ENCODE data around the gene MRGPRD.
A peak's percentile ranks its signal among the peaks of the same experiment; 100 is the strongest.

MRGPRD gene

DNA sequence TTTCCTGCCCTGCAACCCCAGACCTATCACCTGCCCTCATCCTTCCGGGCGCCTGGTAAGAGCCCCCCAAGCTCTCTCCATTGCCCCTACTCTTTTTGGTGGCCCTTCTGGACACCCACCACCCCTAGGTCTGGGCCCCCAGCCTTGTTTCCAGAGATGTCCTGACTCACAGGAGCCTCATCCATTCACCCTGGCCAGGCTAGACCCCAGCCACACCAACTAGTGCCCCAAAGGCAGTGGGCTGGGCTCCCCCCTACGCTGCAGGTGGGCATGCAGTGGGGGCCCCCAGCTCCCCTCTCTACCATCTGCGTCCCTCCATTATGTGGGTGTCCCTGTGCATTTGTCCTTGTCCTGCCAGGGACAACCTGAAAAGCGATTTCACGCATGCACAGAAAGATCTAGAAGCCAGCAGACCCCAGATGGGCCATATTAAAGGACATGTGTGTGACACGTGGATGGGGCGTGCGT lies 30.9 kb upstream of the MRGPRD start:
- H3K27ac ChIP-seq (ENCODE audit: low read length, poor library complexity, severe bottlenecking): no peak overlapping the region
- H2AK5ac ChIP-seq (ENCODE audit: low read length, severe bottlenecking): peak overlapping the region; percentile 14
- no peak overlapping the region for H3K14ac ChIP-seq (ENCODE audit: low read length in 2 of 2)
- H2BK5ac ChIP-seq (ENCODE audit: low read depth, low read length, poor library complexity, severe bottlenecking): no peak overlapping the region
- peak overlapping the region; percentile 95 for H3K9ac ChIP-seq (ENCODE audit: low read length)
- peak overlapping the region; percentile 79 for H4K91ac ChIP-seq (ENCODE audit: low read length)
- H2BK120ac ChIP-seq (ENCODE audit: low read depth, low read length): peak overlapping the region; percentile 6
- H3K18ac ChIP-seq (ENCODE audit: low read depth in 1 of 2, low read length in 2 of 2): peak overlapping the region; percentile 49 to 59
- H3K4me3 ChIP-seq (ENCODE audit: insufficient read depth in 1 of 2, low read depth in 1 of 2, low read length in 2 of 2): peak overlapping the region in 1 of 2 experiments; percentile 95
- 88% methylated on average over 9 of the region's 9 CpGs for WGBS
- H3K36me3 ChIP-seq (ENCODE audit: control insufficient read depth in 1 of 2, insufficient read depth in 2 of 2, low read depth in 1 of 2, low read length in 2 of 2): peaks cover 0 to 16% of the 10 kb centered on the region in 2 experiments
- no peaks in the 10 kb centered on the region for H3K9me3 ChIP-seq (ENCODE audit: control insufficient read depth, low read length)
- no peak overlapping the region for H2BK15ac ChIP-seq (ENCODE audit: low read depth, poor library complexity, severe bottlenecking)
- peak overlapping the region in 1 of 2 experiments; percentile 29 for H2BK12ac ChIP-seq (ENCODE audit: low read length in 2 of 2)
- H4K8ac ChIP-seq (ENCODE audit: low read length): no peak overlapping the region
- no peak overlapping the region for H3K4me2 ChIP-seq (ENCODE audit: low read length, poor library complexity, severe bottlenecking)
- H3K4me1 ChIP-seq (ENCODE audit: control insufficient read depth, insufficient read depth, low read depth, low read length): peaks cover 72% of the 10 kb centered on the region
- H3K79me1 ChIP-seq (replicated peaks; ENCODE audit: low read length, poor library complexity, severe bottlenecking): peaks cover 5% of the 10 kb centered on the region
- no peaks in the 10 kb centered on the region for H3K27me3 ChIP-seq (ENCODE audit: control insufficient read depth in 1 of 2, insufficient read depth in 1 of 2, low read length in 2 of 2)
- no peak overlapping the region for H2AFZ ChIP-seq (ENCODE audit: low read depth, low read length)
- H3K4ac ChIP-seq (ENCODE audit: low read depth in 1 of 2, low read length in 2 of 2): peak overlapping the region in 1 of 2 experiments; percentile 10
- no peak for DNase-seq
- H3K23ac ChIP-seq (ENCODE audit: low read length in 2 of 2): no peak overlapping the region

DNA sequence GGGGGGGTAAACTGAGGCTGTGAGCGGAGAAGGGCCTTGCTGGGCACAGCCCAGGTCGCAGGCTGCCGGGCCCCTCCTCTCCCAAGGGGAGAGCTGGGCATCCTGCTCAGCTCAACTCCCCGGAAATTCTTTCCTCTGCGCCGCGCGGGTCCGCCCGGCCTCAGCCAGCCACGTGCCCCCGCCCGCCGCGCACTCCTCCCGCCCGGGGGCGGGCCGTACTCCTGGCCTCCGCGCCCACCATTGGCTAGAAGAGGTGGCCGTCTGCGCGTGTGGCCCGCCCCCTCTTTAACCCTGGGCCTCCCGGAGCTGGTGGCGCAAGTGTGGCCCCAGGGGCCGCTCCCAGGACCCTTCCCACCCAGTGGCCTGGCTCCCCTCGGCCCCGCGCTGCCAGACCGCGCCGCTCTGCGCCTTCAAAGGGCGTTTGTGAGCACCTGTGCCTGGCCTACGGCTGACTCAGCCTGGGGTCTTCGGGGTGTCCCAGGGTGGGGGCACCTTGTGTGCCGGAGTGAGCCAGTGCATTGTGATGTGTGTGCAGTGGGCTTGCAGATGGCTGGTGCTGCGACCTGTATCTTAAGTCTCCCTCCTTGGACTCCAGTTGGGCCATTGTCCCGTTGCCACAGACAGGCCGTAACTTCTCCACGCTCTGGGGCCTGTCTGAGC lies 30.3 kb upstream of the MRGPRD start:
- DNase-seq: peak; percentile 78
- H2BK5ac ChIP-seq (ENCODE audit: low read depth, low read length, poor library complexity, severe bottlenecking): no peak overlapping the region
- H3K9me3 ChIP-seq (ENCODE audit: control insufficient read depth, low read length): no peaks in the 10 kb centered on the region
- H3K23ac ChIP-seq (ENCODE audit: low read length in 2 of 2): no peak overlapping the region
- H3K18ac ChIP-seq (ENCODE audit: low read depth in 1 of 2, low read length in 2 of 2): peak overlapping the region; percentile 49 to 82
- H3K14ac ChIP-seq (ENCODE audit: low read length in 2 of 2): no peak overlapping the region
- peak overlapping the region; percentile 69 to 79 for H2BK12ac ChIP-seq (ENCODE audit: low read length in 2 of 2)
- peaks cover 5% of the 10 kb centered on the region for H3K79me1 ChIP-seq (replicated peaks; ENCODE audit: low read length, poor library complexity, severe bottlenecking)
- peak overlapping the region; percentile 92 for H2BK15ac ChIP-seq (ENCODE audit: low read depth, poor library complexity, severe bottlenecking)
- peak overlapping the region; percentile 43 for H3K4me2 ChIP-seq (ENCODE audit: low read length, poor library complexity, severe bottlenecking)
- no peak overlapping the region for H2AFZ ChIP-seq (ENCODE audit: low read depth, low read length)
- H3K36me3 ChIP-seq (ENCODE audit: control insufficient read depth in 1 of 2, insufficient read depth in 2 of 2, low read depth in 1 of 2, low read length in 2 of 2): peaks cover 1 to 17% of the 10 kb centered on the region in 2 experiments
- peak overlapping the region; percentile 95 for H3K9ac ChIP-seq (ENCODE audit: low read length)
- H4K91ac ChIP-seq (ENCODE audit: low read length): peak overlapping the region; percentile 96
- H3K27me3 ChIP-seq (ENCODE audit: control insufficient read depth in 1 of 2, insufficient read depth in 1 of 2, low read length in 2 of 2): no peaks in the 10 kb centered on the region
- no peak overlapping the region for H3K27ac ChIP-seq (ENCODE audit: low read length, poor library complexity, severe bottlenecking)
- H2BK120ac ChIP-seq (ENCODE audit: low read depth, low read length): peak overlapping the region; percentile 91
- H2AK5ac ChIP-seq (ENCODE audit: low read length, severe bottlenecking): peak overlapping the region; percentile 14
- 17% methylated on average over 40 of the region's 43 CpGs for WGBS
- peak overlapping the region; percentile 12 to 97 for H3K4ac ChIP-seq (ENCODE audit: low read depth in 1 of 2, low read length in 2 of 2)
- peak overlapping the region in 1 of 2 experiments; percentile 95 for H3K4me3 ChIP-seq (ENCODE audit: insufficient read depth in 1 of 2, low read depth in 1 of 2, low read length in 2 of 2)
- H3K4me1 ChIP-seq (ENCODE audit: control insufficient read depth, insufficient read depth, low read depth, low read length): peaks cover 72% of the 10 kb centered on the region
- H4K8ac ChIP-seq (ENCODE audit: low read length): peak overlapping the region; percentile 82

DNA sequence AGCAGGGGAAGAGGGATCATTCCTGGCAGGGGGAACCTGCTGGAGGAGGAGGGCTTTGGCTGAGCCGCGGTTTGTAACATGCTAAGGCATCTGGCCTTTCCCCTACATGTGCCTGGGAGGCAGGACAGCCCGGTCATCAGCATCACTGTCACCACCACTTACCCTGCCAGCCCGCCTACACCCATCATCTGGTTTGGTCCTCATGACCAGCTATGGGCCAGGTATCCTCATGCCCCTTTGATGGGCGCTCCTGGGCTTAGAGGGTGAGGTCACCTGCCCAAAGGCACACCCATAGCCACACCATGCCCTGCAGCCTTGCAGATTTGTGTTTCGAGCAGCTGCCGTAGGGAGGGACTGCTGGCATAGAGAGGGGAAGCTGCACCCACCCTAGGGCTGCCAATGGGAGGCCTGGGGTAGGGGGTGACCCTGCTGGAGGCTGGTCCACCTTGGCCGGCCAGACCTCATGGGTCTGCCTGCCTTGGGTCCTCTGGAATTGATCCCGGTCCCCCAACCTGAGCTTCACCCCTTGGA lies 29.6 kb upstream of the MRGPRD start:
- H2BK5ac ChIP-seq (ENCODE audit: low read depth, low read length, poor library complexity, severe bottlenecking): no peak overlapping the region
- 88% methylated on average over 8 of the region's 9 CpGs for WGBS

More for the DNA sequence above, 29.6 kb upstream of the MRGPRD start:
- H3K79me1 ChIP-seq (replicated peaks; ENCODE audit: low read length, poor library complexity, severe bottlenecking): peaks cover 5% of the 10 kb centered on the region
- peak overlapping the region; percentile 96 for H4K91ac ChIP-seq (ENCODE audit: low read length)
- no peaks in the 10 kb centered on the region for H3K27me3 ChIP-seq (ENCODE audit: control insufficient read depth in 1 of 2, insufficient read depth in 1 of 2, low read length in 2 of 2)
- peak overlapping the region; percentile 43 for H3K4me2 ChIP-seq (ENCODE audit: low read length, poor library complexity, severe bottlenecking)
- peak overlapping the region; percentile 91 for H2BK120ac ChIP-seq (ENCODE audit: low read depth, low read length)
- peak overlapping the region in 1 of 2 experiments; percentile 20 for H3K23ac ChIP-seq (ENCODE audit: low read length in 2 of 2)
- peak overlapping the region in 1 of 2 experiments; percentile 1 for H3K14ac ChIP-seq (ENCODE audit: low read length in 2 of 2)
- H3K18ac ChIP-seq (ENCODE audit: low read depth in 1 of 2, low read length in 2 of 2): peak overlapping the region; percentile 41 to 82
- H4K8ac ChIP-seq (ENCODE audit: low read length): peak overlapping the region; percentile 82
- H2AFZ ChIP-seq (ENCODE audit: low read depth, low read length): no peak overlapping the region
- peak overlapping the region; percentile 12 to 97 for H3K4ac ChIP-seq (ENCODE audit: low read depth in 1 of 2, low read length in 2 of 2)
- H3K9me3 ChIP-seq (ENCODE audit: control insufficient read depth, low read length): no peaks in the 10 kb centered on the region
- peak overlapping the region; percentile 92 for H2BK15ac ChIP-seq (ENCODE audit: low read depth, poor library complexity, severe bottlenecking)
- peak overlapping the region; percentile 33 for H2AK5ac ChIP-seq (ENCODE audit: low read length, severe bottlenecking)
- H2BK12ac ChIP-seq (ENCODE audit: low read length in 2 of 2): peak overlapping the region; percentile 69 to 79
- H3K9ac ChIP-seq (ENCODE audit: low read length): peak overlapping the region; percentile 90
- peak overlapping the region in 1 of 2 experiments; percentile 95 for H3K4me3 ChIP-seq (ENCODE audit: insufficient read depth in 1 of 2, low read depth in 1 of 2, low read length in 2 of 2)
- H3K27ac ChIP-seq (ENCODE audit: low read length, poor library complexity, severe bottlenecking): no peak overlapping the region
- H3K36me3 ChIP-seq (ENCODE audit: control insufficient read depth in 1 of 2, insufficient read depth in 2 of 2, low read depth in 1 of 2, low read length in 2 of 2): peaks cover 8 to 24% of the 10 kb centered on the region in 2 experiments
- peak; percentile 19 for DNase-seq
- H3K4me1 ChIP-seq (ENCODE audit: control insufficient read depth, insufficient read depth, low read depth, low read length): peaks cover 72% of the 10 kb centered on the region
